ENCODE results near the gene SLC39A13. TPM values are rescaled to one million over a fixed set of nuclear protein-coding genes. Genes with fewer than 3 reads are reported as not detected.
A peak's percentile ranks its signal among the peaks of the same experiment; 100 is the strongest.
"Not testable (repeated sequence)": the region's sequence is repeated elsewhere in the genome, so short reads cannot be mapped to it uniquely, and the experiment has no call there.

Gene SLC39A13
- total and polyA plus RNA-seq, 2 of the 13 experiments (the other 11 are each of a cell fraction or from before 2014, with no cell fraction given) = 15.3 to 30.5 TPM

DNA sequence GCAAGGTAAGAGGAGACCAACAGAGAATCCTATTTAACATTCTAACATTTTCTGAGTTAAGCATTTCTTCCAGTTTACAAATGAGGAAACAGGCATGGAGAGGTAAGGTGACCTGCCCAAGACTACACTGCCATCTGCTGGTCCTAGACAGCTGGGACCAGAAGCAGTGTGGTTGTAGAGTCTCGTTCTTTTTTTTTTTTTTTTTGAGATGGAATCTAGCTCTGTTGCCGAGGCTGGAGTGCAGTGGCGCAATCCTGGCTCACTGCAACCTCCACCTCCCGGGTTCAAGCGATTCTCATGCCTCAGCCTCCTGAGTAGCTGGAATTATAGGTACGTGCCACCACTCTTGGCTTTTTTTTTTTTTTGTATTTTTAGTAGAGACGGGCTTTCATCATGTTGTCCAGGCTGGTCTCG is 45.9 kb downstream of the SLC39A13 start (continued):
- TF ChIP-seq, protein P1, sequence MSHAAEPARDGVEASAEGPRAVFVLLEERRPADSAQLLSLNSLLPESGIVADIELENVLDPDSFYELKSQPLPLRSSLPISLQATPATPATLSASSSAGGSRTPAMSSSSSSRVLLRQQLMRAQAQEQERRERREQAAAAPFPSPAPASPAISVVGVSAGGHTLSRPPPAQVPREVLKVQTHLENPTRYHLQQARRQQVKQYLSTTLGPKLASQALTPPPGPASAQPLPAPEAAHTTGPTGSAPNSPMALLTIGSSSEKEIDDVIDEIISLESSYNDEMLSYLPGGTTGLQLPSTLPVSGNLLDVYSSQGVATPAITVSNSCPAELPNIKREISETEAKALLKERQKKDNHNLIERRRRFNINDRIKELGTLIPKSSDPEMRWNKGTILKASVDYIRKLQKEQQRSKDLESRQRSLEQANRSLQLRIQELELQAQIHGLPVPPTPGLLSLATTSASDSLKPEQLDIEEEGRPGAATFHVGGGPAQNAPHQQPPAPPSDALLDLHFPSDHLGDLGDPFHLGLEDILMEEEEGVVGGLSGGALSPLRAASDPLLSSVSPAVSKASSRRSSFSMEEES (CRISPR knock-in tag; IDR thresholded peaks at IDR 0.05) = 0 out of 2 replicates have a peak, but pooled peaks have one; percentile 40
- TF ChIP-seq ETV5 (CRISPR knock-in tag; IDR thresholded peaks at IDR 0.05; ENCODE audit: borderline replicate concordance) (peak; percentile 27; the same call in 1 of the 2 replicates), CEBPG (CRISPR knock-in tag; IDR thresholded peaks at IDR 0.05) (peak; percentile 85), NONO (CRISPR knock-in tag; conservative IDR thresholded peaks at IDR 0.05) (peak; percentile 47; the same call in 1 of the 2 replicates), GABPA (CRISPR knock-in tag; IDR thresholded peaks at IDR 0.05; ENCODE audit: low read depth) (peak; percentile 44; the same call in 1 of the 2 replicates), ARNTL (CRISPR knock-in tag; IDR thresholded peaks at IDR 0.05) (0 out of 2 replicates have a peak, but pooled peaks have one; percentile 22), NR2F6 (CRISPR knock-in tag; IDR thresholded peaks at IDR 0.05) (0 out of 2 replicates have a peak, but pooled peaks have one; percentile 11), REPIN1 (CRISPR knock-in tag; IDR thresholded peaks at IDR 0.05; ENCODE audit: borderline replicate concordance, low read depth) (peak; percentile 63; the same call in 1 of the 2 replicates), RAD21 (CRISPR knock-in tag; IDR thresholded peaks at IDR 0.05) (peak; percentile 79), ADNP (CRISPR knock-in tag; IDR thresholded peaks at IDR 0.05) (peak; percentile 65; the same call in 1 of the 2 replicates), ERF (CRISPR knock-in tag; IDR thresholded peaks at IDR 0.05) (peak; percentile 68; the same call in 1 of the 2 replicates), ZEB1 (IDR thresholded peaks at IDR 0.05; ENCODE audit: insufficient replicate concordance, low read depth) (peak; percentile 26), ZBTB3 (CRISPR knock-in tag; IDR thresholded peaks at IDR 0.05; ENCODE audit: borderline replicate concordance, low read depth) (0 out of 2 replicates have a peak, but pooled peaks have one; percentile 47), SOX13 (CRISPR knock-in tag; conservative IDR thresholded peaks at IDR 0.05 in 1 of 2, IDR thresholded peaks at IDR 0.05 in 1 of 2) (peak in 1 of 2 experiments; percentile 22; a peak in 1 of 4 replicates), ZNF280D (CRISPR knock-in tag; IDR thresholded peaks at IDR 0.05) (peak; percentile 44; the same call in 1 of the 2 replicates), NR2F2 (IDR thresholded peaks at IDR 0.05; ENCODE audit: borderline replicate concordance, low read depth) (peak; percentile 11; the same call in 1 of the 2 replicates), FOXA3 (CRISPR knock-in tag; IDR thresholded peaks at IDR 0.05) (peak; percentile 46; the same call in 1 of the 2 replicates)
- TF ChIP-seq NONO (IDR thresholded peaks at IDR 0.05); GABPA (IDR thresholded peaks at IDR 0.05; ENCODE audit: low read depth, low read length); NR2F6 (IDR thresholded peaks at IDR 0.05); SOX13 (IDR thresholded peaks at IDR 0.05): not testable (repeated sequence)
- TF ChIP-seq, protein P2, sequence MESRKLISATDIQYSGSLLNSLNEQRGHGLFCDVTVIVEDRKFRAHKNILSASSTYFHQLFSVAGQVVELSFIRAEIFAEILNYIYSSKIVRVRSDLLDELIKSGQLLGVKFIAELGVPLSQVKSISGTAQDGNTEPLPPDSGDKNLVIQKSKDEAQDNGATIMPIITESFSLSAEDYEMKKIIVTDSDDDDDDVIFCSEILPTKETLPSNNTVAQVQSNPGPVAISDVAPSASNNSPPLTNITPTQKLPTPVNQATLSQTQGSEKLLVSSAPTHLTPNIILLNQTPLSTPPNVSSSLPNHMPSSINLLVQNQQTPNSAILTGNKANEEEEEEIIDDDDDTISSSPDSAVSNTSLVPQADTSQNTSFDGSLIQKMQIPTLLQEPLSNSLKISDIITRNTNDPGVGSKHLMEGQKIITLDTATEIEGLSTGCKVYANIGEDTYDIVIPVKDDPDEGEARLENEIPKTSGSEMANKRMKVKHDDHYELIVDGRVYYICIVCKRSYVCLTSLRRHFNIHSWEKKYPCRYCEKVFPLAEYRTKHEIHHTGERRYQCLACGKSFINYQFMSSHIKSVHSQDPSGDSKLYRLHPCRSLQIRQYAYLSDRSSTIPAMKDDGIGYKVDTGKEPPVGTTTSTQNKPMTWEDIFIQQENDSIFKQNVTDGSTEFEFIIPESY (CRISPR knock-in tag; IDR thresholded peaks at IDR 0.05) = peak; percentile 64
- TF ChIP-seq, protein P3, sequence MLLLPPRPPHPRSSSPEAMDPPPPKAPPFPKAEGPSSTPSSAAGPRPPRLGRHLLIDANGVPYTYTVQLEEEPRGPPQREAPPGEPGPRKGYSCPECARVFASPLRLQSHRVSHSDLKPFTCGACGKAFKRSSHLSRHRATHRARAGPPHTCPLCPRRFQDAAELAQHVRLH (CRISPR knock-in tag; IDR thresholded peaks at IDR 0.05; ENCODE audit: borderline replicate concordance, low read depth) = peak; percentile 37; the same call in 1 of the 2 replicates
